GM19324 (cell line): ENCODE results near the gene CIAO1.
A peak's percentile ranks its signal among the peaks of the same experiment; 100 is the strongest.
"Not testable (repeated sequence)": the region's sequence is repeated elsewhere in the genome, so short reads cannot be mapped to it uniquely, and the experiment has no call there.

Experiments used
- ATAC-seq: cut with Tn5 transposase; IDR thresholded peaks from one replicate; pipeline ENCODE4 v1.9.1; 2021; ENCODE audit warnings: mild to moderate bottlenecking, moderate library complexity; ENCODE audit not compliant: unreplicated experiment, low FRiP score

The CIAO1 gene

DNA sequence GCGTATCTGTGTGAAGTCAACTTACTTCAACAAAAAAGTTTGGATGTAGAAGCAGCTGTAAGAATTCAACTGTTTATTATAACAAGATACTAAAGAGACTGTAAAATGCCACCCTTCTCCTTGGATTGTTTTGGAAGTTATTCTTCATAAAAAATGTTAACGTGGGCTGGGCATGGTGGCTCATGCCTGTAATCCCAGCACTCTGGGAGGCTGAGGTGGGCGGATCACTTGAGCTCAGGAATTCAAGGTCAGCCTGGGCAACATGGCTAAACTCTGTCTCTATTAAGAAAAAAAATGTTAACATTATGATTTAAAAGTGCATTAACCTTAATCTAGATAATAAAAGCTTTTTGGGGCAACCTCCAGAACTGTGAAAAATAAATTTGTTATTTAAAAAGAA lies 7.7 kb downstream of the CIAO1 start:
- ATAC-seq = no peak

DNA sequence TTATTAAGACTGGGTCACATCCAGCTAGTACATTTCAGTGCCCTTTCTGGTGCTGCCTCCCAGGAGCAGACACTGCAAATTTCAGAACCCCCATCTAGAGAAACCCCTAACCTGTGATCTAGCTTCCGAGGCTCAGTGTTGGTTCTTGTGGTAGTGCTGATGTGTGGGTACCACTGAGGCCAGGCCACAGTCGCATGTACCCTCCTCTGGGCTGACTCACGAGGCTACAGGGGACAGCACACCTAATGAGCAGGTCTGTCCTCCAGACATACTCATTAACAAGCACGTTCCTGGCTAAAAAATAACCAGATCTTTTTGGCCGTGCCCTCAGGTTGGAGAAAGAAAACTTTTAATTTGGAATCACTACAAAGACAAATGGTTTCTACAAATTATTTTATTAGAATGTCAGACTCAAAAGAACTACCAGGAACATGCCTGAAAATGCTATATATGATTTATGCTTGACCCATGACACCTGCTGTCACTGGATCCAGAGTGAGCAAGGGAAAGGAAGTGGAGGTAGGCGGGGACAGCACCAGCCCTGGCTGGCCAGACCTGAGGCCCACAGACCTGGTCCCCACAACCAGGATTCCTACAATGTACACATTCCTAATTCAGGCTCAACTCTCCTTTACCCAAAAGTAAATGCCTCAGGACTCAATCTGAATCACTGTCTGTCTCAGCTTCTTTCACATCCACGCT lies 8.5 kb downstream of the CIAO1 start:
- no peak for ATAC-seq

DNA sequence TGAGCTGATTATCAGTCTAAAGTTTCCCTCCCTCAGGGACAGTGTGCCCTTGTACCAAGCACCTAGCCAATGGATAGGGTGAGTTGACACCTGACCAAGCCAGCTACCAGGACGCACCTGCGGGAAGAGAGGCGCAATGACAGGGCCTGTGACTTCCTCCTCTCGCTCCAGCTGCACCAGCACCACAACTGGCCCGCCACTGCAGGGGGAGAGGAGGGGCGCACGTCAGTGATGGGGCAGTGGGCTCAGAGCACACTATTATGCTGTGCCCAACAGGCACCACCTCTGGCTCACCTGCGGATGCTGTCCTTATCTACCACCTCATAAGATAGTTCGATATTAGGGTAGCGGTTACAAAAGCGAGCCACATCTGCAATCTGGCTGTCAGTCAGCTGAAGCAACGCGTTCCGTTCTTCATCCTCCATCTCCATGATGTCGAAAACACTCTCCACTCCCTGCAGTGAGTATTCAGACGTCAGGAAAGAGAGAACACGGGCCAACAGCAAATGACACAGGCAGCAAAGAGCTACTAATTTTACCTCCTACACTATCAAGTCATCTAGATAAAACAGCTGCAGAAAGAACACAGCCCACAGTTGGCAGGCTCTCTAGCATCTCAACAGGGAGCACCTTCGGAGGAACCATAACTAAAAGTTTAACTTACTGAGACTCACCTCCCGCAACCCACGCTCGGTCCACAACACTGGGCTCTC lies 10.9 kb downstream of the CIAO1 start:
- no peak for ATAC-seq

DNA sequence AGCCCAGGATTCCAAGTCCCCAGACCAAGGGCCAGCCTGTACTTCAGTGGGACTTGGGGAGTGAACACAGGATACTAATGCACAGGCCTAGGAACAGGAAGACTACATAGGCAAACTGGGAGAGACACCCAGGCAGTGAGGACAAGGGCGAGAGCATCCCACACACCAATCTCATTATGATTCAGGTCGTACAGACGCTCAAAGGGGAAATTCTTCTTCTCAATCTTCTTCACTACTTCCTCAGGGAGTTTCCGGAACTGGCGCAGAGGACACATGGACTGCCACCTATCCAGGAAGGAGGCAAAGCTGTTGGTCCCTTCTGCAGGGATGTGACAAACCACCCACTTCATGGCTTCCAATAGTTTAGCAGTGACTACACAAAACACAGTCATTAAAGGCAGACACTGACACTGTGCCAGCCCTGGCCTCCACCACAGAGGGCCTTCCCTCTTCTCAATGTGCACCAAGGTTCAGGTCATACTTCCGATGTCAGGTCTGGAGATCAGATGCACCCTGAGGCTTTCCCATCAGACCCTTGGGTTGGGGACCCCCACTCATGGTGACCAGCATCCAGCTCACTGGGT lies 21.3 kb downstream of the CIAO1 start:
- ATAC-seq = no peak

DNA sequence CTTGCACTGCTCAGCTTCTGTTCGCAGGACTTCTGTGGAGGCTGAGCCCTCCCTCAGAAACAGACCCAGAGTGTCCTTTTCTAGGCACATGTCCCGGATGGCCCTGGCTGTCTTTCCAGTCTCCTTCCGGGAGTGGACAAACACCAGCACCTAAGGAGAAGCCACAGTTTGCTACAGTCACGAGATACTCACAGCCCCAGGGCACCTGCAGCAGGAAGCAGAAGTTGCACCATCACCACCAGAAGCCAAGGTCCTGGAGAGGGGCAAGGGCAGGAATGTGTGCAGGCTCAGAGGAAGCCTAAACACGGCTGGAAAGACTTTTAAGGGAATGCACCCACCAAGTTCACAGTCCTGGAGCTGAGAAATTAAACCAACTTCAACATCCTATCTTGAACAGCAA lies 25.7 kb downstream of the CIAO1 start:
- ATAC-seq = no peak

DNA sequence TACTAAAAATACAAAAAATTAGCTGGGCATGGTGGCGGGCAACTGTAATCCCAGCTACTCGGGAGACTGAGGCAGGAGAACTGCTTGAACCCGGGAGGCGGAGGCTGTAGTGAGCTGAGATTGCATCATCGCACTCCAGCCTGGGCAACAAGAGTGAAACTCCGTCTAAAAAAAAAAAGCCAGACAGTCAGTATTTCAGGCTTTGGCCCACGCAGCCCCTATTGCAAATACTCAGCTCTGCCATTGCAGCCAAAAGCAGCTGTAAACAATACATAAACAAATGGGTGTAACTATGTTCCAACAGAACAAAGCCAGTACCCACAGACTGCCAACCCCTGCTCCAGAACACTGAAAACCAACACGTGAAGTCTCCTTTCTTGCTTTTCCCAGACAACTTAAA lies 28.2 kb downstream of the CIAO1 start:
- not testable (repeated sequence) for ATAC-seq

DNA sequence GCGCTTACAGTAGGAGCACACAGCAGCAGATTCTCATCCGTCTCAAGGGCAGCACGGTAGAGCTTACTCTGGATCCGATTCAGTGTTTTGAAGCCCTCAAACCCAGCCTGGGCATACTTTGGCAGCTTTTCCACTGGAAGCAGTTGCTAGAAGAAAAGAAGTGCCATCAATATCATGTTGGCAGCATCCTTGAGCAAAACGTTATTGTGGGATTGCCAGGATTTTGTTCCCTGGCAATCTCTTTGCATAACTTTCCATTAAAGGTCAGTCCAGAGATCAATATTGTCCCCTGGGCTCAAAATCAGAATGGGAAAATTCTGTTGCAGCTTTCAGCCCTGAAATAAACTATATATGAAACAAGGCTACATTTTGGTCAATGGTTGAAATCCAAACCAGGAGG lies 30.9 kb downstream of the CIAO1 start:
- ATAC-seq = no peak

DNA sequence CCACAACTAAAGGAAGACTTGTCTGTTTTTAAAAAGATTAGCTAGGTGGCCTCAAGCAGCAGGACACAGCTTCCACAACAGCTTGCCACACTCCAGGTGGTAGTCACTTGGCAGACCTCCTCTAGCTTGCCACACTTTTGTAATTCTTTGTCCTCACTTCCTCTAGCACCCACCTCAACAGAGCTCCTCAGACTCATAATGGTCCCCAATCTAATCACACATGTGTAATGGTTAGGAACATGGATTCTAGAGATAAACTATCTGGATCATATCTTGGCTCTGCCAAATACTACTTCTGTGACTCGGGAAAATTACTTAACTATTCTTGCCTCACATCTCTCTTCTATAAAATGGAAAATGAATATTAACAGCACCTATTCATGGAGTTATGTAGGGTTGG lies 35.8 kb downstream of the CIAO1 start:
- ATAC-seq = no peak

DNA sequence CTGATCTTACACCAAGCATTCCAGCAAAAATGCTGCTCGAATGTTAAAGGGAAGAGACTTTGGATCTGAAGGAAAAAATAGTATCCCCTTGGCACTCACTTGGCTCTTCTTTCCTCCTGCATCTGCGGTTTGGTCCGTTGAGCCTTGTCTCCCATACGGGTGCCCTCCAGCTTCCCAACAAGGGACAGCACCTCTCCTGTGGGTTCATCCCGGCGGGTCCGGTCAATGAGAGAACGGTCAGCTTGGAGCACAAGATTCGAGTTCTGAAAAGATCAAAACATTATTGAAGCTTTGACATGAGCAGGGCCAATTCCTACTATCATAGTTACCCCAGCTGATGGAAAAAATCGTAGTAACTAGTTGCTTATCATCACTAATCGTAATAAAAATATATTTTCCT lies 38.6 kb downstream of the CIAO1 start:
- ATAC-seq = no peak

DNA sequence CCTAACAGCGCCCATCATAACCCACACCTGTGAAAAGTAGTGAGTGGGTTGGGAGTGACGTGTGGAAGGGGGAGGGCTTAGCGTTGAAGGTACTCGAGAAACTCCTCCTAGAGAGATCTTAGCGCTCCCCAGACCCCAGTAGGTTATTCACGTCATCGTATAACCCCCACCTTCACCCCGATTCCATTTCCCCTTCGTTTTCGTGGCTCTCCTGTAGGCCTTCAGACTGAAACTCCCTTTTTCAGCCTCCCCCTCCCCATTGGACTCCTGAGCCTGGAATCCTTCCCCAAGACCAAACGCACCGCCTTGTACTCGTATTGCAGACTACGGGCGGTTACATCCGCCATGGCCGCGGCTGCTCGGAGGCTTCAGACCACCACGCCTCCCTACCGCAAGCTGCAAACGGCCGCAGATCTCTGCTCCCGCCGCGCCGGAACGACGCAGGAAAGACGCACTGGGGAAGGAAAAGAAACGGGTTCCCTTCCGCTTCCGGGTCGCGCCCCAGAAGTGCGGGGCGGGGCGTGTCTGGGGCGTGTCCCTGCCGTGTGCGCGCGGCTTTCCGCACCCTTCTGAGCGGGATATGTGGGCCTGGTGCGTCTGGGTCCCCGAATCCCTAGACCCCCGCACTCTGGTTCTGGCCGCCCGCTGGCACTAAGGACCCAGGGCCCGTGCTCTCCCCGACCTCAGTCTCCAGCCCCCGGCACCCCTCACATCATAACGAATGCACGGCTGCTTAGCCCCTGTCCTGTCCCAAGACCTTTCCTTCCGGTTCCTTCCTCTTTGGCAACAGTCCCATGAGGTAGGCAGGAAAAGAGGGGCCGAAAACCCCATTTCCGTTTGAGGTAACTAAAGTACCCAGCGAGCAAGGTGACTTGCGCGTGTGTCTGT lies 39.3 kb downstream of the CIAO1 start, which contains the start of gene SNRNP200:
SNRNP200 (minus strand) TSS at position 456 of the 888 bp plus-strand sequence; CDS start at position 347, 109 bp downstream.
- ATAC-seq = peak; percentile 95

DNA sequence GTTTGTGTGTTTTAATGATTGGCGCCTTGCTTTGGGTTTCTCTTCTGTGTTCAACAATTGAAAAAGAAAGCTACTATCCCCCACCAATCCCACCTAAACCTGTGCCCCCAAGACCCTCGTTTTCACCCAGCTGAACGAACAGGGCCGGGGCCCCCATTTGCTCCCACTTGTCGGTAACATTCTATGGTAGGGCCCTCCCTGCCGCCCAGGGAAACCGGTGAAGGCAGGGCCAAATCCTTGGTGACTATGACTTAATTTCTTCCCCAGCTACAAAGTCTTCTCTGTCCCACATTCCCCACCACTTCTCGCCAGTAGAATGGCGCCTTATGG lies 39.9 kb downstream of the CIAO1 start:
- ATAC-seq = no peak

DNA sequence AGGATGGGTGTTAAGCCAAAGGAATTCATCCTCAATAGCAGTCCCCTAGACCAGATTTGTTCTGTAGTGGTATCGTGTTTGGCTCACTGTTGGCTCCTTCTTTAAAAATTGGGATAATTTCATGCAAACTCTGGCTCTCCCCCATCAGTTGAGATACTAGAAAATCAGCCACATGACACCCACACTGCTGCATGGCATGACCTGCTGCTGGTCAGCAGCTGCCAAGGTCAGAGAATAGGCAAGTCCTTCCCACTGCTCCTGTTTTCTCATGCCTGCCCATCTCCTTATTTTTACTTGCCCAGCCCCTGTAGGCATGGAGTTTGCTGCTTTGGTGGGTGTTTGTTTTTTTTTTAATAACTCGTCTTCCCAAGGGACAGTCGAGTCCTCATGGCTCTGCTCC lies 40.3 kb downstream of the CIAO1 start:
- ATAC-seq = no peak

DNA sequence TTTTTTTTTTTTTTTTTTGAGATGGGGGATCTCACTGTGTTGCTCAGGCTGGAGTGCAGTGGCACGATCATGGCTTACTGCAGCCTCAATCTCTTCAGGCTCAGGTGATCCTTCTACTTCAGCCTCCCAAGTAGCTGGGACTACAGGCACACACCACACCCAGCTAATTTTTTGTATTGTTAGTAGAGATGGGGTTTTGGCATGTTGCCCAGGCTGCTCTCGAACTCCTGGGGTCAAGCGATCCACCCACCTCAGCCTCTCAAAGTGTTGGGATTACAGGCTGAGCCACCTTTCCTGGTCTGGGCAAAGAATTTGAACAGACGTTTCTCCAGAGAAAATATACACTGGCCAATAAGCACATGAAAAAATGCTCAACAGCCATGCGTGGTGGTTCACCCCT lies 42.2 kb downstream of the CIAO1 start:
- ATAC-seq = no peak

DNA sequence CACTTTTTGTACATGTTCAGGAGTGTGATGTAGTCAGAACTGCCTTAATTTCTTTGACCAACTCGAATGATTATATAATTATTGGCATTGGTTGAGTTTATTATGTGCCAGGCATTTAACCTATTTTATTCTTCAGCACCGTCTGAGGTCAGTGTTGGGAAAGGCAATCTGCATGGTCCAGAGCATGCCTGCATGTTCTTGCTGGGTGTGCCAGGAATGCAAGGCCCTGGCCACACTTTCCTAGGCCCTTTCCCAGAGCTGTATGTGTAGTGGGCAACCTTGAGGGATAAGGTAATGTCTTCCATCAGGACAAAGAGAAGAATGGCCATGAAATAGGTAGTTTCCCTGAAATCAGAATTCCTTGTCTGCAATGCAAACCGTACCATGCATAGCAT lies 49.0 kb downstream of the CIAO1 start:
- ATAC-seq = no peak

DNA sequence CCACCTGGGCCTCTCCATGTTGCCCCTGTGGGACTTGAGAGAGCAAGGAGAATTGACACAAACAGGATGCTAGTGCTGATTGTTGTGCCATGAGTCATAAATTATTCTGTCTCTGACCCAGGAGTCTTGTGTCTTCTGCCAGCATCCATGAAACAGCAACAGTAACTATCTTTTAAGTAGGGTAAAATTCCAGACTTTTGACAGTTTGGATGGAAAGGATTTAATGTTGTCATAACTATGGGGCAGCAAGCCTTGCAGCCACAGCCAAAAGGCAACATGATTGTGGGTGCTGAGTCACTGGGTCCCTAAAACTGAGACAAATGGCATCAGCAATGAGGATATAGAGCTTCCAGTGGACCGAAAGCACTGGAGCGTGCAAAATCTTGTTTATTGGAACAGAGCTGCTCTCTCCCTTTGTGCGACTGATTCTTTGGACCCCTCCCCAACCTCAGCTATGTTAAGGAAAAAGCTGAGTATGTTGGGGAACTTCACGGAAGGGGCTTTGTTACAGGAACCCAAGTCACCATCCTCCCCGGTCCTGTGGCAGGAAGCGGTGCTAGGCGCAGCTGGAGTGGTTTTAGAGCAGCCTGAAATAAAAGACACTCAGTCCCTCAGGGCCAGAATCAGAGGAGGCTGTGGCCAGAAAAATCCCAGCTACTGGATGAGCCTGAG lies 49.5 kb downstream of the CIAO1 start:
- no peak for ATAC-seq

DNA sequence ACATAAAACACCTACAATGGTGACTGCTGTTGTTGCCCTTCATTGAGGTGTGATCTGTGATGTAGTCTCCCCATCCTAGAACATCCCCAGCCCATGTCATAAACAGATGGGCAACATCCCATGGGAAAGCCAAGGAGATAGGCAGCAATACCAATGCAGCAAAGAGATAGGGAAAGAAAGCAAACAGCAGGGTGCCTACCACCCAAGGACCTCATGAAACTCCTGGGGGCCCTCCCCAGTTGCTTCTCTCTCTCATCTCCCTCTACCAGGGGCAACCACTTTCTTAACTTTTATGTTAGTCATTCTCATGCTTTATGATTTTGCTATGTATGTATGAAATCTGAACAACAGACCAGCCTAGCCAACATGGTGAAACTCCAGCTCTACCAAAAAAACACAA lies 51.0 kb downstream of the CIAO1 start:
- ATAC-seq = no peak

DNA sequence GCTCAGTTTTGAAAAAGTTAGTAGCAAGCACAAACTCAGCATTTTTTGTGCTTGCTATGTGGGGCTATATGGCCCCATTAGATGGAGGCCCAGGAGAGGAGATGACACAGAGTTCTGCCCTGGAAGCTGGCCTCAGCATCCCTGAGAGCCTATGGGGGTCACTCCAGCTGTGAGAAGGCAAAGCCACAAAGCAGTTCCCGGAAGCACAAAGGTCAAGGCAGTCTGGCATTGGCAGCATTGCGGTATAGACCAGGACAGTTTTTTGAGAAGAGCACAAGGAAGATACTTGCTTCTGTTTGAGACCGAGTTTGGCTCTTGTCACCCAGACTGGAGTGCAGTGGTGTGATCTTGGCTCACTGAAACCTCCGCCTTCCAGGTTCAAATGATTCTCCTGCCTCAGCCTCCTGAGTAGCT lies 51.6 kb downstream of the CIAO1 start:
- ATAC-seq = no peak

DNA sequence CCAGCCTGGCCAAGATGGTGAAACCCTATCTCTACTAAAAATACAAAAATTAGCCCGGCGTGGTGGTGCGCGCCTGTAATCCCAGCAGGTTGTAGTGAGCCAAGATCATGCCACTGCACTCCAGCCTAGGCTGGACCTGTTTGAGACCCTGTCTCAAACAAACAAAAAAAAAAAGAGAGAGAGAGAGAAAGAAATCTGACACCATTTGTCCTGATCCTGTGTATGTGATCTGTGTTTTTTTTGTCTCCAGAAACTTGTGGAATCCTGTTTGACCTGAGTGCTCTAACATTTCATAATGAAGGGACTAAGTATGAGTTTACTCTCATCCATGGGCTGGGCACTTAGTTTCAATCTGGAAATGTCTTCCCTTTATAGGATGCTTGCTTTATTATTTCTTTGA lies 52.7 kb downstream of the CIAO1 start:
- ATAC-seq = no peak

DNA sequence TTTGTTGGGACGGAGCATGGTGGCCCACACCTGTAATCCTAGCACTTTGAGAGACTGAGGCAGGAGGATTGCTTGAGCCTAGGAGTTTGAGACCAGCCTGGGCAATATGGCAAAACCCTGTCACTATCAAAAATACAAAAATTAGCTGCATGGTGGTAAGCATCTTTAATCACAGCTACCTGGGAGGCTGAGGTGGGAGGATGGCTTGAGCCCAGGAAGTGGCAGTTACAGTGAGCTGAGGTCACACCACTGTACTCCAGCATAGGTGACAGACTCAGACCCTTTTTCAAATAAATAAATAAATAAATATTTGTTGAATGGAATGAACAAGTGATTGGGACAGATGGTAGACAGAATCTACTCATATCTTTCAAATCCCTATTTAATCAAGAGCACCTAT lies 53.4 kb downstream of the CIAO1 start:
- no peak for ATAC-seq

DNA sequence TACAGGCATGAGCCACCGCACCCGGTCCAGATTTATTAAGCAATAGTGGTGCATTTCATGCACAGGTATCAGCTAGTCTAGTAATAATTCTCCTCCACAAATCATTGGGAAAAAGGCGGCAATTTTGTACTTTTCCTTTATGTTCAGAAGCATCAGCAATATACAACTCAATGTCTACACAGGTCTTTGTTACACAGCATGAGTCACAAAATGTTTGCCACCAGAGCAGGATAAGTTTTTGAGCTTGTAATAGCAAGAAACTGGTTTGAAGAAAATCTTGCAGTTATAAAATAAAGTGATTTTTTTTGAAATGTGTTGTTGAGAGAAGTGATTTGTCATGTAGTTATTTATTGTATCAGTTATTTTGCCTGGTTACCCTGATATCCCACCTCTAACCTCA lies 54.3 kb downstream of the CIAO1 start:
- ATAC-seq = no peak
